H1 (cell line): ENCODE measurements around the gene MYO9A. TPM values are rescaled to one million over a fixed set of nuclear protein-coding genes. Genes with fewer than 3 reads are reported as not detected.

Experiments used
- CTCF ChIA-PET: fragments of 300-600 bp; sonication (Branson Sonifier 250); formaldehyde crosslinking; loops from one replicate; lab custom pipeline; 2021; ENCODE audit not compliant: partially characterized antibody; lab: Charles Lee
- POLR2A ChIA-PET: fragments of 300-600 bp; sonication (Branson Sonifier 250); formaldehyde crosslinking; loops from one replicate; lab custom pipeline; 2021; ENCODE audit warnings: inconsistent platforms; ENCODE audit not compliant: partially characterized antibody; lab: Charles Lee
- DNase-seq, 2 experiments: peaks; one replicate each; pipeline versions ENCODE4 v3.0.0 to v3.0.0-alpha.2; 2010 to 2022; ENCODE audit warnings: low spot score in 2 of 2, low read depth in 1 of 2, mixed read lengths in 1 of 2
- FAIRE-seq: peaks from 2 replicates; lab custom pipeline; 2011; peaks lifted over from hg19 to GRCh38; lab: Jason Lieb, UNC
- H2AFZ ChIP-seq: 2 replicates; pipeline ENCODE4 v1.8.1; 2012; ENCODE audit warnings: low read length, inconsistent platforms
- H2AK5ac ChIP-seq: 2 replicates; pipeline ENCODE4 v1.6.1; 2013; ENCODE audit warnings: low read depth, low read length
- H2BK120ac ChIP-seq: replicated peaks from 2 replicates; pipeline ENCODE3; 2013; ENCODE audit warnings: low read depth, low read length, inconsistent platforms
- H2BK12ac ChIP-seq: 2 replicates; pipeline ENCODE4 v1.6.1; 2013; ENCODE audit warnings: low read depth, low read length
- H2BK15ac ChIP-seq: 2 replicates; pipeline ENCODE4 v1.6.1; 2013; ENCODE audit warnings: low read length
- H2BK20ac ChIP-seq: 2 replicates; pipeline ENCODE4 v1.6.1; 2013; ENCODE audit warnings: low read length
- H2BK5ac ChIP-seq: 2 replicates; pipeline ENCODE4 v1.6.1; 2013; ENCODE audit warnings: low read depth, low read length
- H3K14ac ChIP-seq: 2 replicates; pipeline ENCODE4 v1.6.1; 2013; ENCODE audit warnings: inconsistent platforms; ENCODE audit not compliant: insufficient read length
- H3K18ac ChIP-seq: 2 replicates; pipeline ENCODE4 v1.6.1; 2013; ENCODE audit warnings: low read length; ENCODE audit errors: extremely low read depth
- H3K23ac ChIP-seq: 2 replicates; pipeline ENCODE4 v1.6.1; 2013; ENCODE audit warnings: inconsistent platforms; ENCODE audit not compliant: insufficient read length
- H3K23me2 ChIP-seq: 2 replicates; pipeline ENCODE4 v1.6.1; 2013; ENCODE audit warnings: low read depth, low read length
- H3K27ac ChIP-seq: 2 replicates; pipeline ENCODE4 v1.6.1; 2011; ENCODE audit warnings: low read depth, low read length, inconsistent platforms
- H3K27me3 ChIP-seq, 4 experiments: replicated peaks in 1 of 4; 1 replicate in 1 of 4; 2 replicates in 3 of 4; pipeline versions ENCODE4 v1.6.1 to v1.8.1; 2011 to 2013; ENCODE audit warnings: low read length in 3 of 4, mild to moderate bottlenecking in 3 of 4, inconsistent platforms in 2 of 4, mixed read lengths in 2 of 4, moderate library complexity in 1 of 4; ENCODE audit not compliant: control insufficient read depth in 3 of 4, insufficient read depth in 3 of 4; ENCODE audit errors: extremely low read depth in 1 of 4
- H3K36me3 ChIP-seq, 4 experiments: 2 replicates each; pipeline versions ENCODE4 v1.6.1 to v1.8.1; 2011 to 2013; ENCODE audit warnings: mild to moderate bottlenecking in 4 of 4, low read length in 3 of 4, moderate library complexity in 2 of 4, control low read depth in 1 of 4, inconsistent platforms in 1 of 4; ENCODE audit not compliant: insufficient read depth in 4 of 4, control insufficient read depth in 2 of 4
- H3K4ac ChIP-seq: replicated peaks from 2 replicates; pipeline ENCODE3; 2013; ENCODE audit warnings: low read length, low read depth, mixed read lengths, inconsistent platforms; ENCODE audit not compliant: insufficient read length
- H3K4me1 ChIP-seq, 4 experiments: replicated peaks in 1 of 4; 1 replicate in 1 of 4; 2 replicates in 3 of 4; pipeline versions ENCODE4 v1.6.1 to v1.8.1; 2011 to 2013; ENCODE audit warnings: low read length in 3 of 4, inconsistent platforms in 2 of 4, mixed read lengths in 1 of 4; ENCODE audit not compliant: insufficient read depth in 4 of 4, control insufficient read depth in 3 of 4
- H3K4me2 ChIP-seq, 2 experiments: 2 replicates each; pipeline versions ENCODE4 v1.6.1 to v1.8.1; 2011 to 2013; ENCODE audit warnings: low read depth in 2 of 2, low read length in 2 of 2, control low read depth in 1 of 2, inconsistent platforms in 1 of 2, mild to moderate bottlenecking in 1 of 2; ENCODE audit not compliant: insufficient read depth in 1 of 2
- H3K4me3 ChIP-seq, 4 experiments: fragments of 200-600, 300-600 bp in 1 of 4; sonication (generic), shearing (Covaris generic), sonication (Bioruptor Twin) in 1 of 4; 2 replicates each; pipeline versions ENCODE4 v1.5.1 to v1.8.1; 2011 to 2016; ENCODE audit warnings: low read length in 4 of 4, low read depth in 3 of 4, control low read depth in 2 of 4, inconsistent platforms in 2 of 4, mild to moderate bottlenecking in 2 of 4, mixed read lengths in 1 of 4, moderate library complexity in 1 of 4; ENCODE audit not compliant: insufficient read depth in 2 of 4; ENCODE audit errors: extremely low read depth in 1 of 4
- H3K56ac ChIP-seq: replicated peaks from 2 replicates; pipeline ENCODE3; 2013; ENCODE audit warnings: low read depth, mild to moderate bottlenecking, mixed read lengths, low read length, inconsistent platforms; ENCODE audit not compliant: insufficient read length
- H3K79me1 ChIP-seq: 2 replicates; pipeline ENCODE4 v1.6.1; 2013; ENCODE audit warnings: low read depth, low read length, control low read depth
- H3K79me2 ChIP-seq, 2 experiments: 2 replicates each; pipeline versions ENCODE4 v1.6.1 to v1.8.1; 2012 to 2013; ENCODE audit warnings: low read length in 2 of 2, mild to moderate bottlenecking in 2 of 2, inconsistent platforms in 1 of 2; ENCODE audit not compliant: insufficient read depth in 2 of 2, control insufficient read depth in 1 of 2
- H3K9ac ChIP-seq, 4 experiments: replicated peaks in 1 of 4; 1 replicate in 1 of 4; 2 replicates in 3 of 4; pipeline versions ENCODE4 v1.6.1 to v1.8.1; 2011 to 2013; ENCODE audit warnings: low read depth in 3 of 4, low read length in 3 of 4, control low read depth in 2 of 4, mild to moderate bottlenecking in 2 of 4, moderate library complexity in 2 of 4, inconsistent platforms in 1 of 4; ENCODE audit errors: extremely low read depth in 1 of 4
- H3K9me3 ChIP-seq, 2 experiments: 2 replicates each; pipeline versions ENCODE4 v1.6.1 to v1.8.1; 2012 to 2013; ENCODE audit warnings: mild to moderate bottlenecking in 2 of 2, moderate library complexity in 2 of 2, control low read depth in 1 of 2, inconsistent platforms in 1 of 2, low read depth in 1 of 2, low read length in 1 of 2, mixed read lengths in 1 of 2; ENCODE audit not compliant: insufficient read depth in 2 of 2
- H4K20me1 ChIP-seq, 2 experiments: replicated peaks in 1 of 2; 2 replicates each; pipeline versions ENCODE3 to v1.8.1; 2011 to 2013; ENCODE audit warnings: inconsistent platforms in 2 of 2, low read length in 2 of 2, mild to moderate bottlenecking in 1 of 2; ENCODE audit not compliant: insufficient read depth in 2 of 2, control insufficient read depth in 1 of 2
- H4K5ac ChIP-seq: 2 replicates; pipeline ENCODE4 v1.6.1; 2013; ENCODE audit warnings: low read length, low read depth, mixed read lengths, inconsistent platforms; ENCODE audit not compliant: insufficient read length
- H4K8ac ChIP-seq: 2 replicates; pipeline ENCODE4 v1.8.0; 2013; ENCODE audit warnings: mild to moderate bottlenecking, moderate library complexity, low read length, inconsistent platforms; ENCODE audit not compliant: insufficient read depth; ENCODE audit errors: extremely low read depth
- H4K91ac ChIP-seq: replicated peaks from 2 replicates; pipeline ENCODE3; 2013; ENCODE audit warnings: low read length, mixed read lengths, inconsistent platforms; ENCODE audit not compliant: insufficient read length
- ASH2L ChIP-seq: fragments of 200-600, 300-600 bp; sonication (generic); IDR thresholded peaks from one replicate; pipeline ENCODE4 v1.7.1; 2017; ENCODE audit warnings: low read length
- CBX5 ChIP-seq: fragments of 300-800, 300-1000 bp; sonication (generic); IDR thresholded peaks from 2 replicates; pipeline ENCODE4 v1.7.1; 2016; ENCODE audit warnings: antibody characterized with exemption, low read length, low read depth
- CHD2 ChIP-seq: IDR thresholded peaks from 2 replicates; pipeline ENCODE4 v1.6.1; 2012; ENCODE audit warnings: low read length, improper control_type of control experiment
- JUND ChIP-seq: IDR thresholded peaks from 2 replicates; pipeline ENCODE4 v1.6.1; 2011; ENCODE audit warnings: mild to moderate bottlenecking, improper control_type of control experiment, low read length
- KDM5A ChIP-seq: fragments of 200-600 bp; IDR thresholded peaks from 2 replicates; pipeline ENCODE4 v1.7.1; 2012; ENCODE audit warnings: mild to moderate bottlenecking, low read length, inconsistent platforms, mixed read lengths
- RXRA ChIP-seq: IDR thresholded peaks from 2 replicates; pipeline ENCODE4 v1.6.1; 2011; ENCODE audit warnings: low read depth, mild to moderate bottlenecking, low read length, moderate library complexity; ENCODE audit not compliant: insufficient read depth
- SUZ12 ChIP-seq: fragments of 200-600 bp; sonication (generic); IDR thresholded peaks from 2 replicates; pipeline ENCODE4 v1.6.1; 2012; ENCODE audit warnings: mild to moderate bottlenecking, inconsistent platforms, low read length, moderate library complexity, mixed read lengths
- TEAD4 ChIP-seq: IDR thresholded peaks from 2 replicates; pipeline ENCODE4 v1.6.1; 2012; ENCODE audit warnings: low read depth, low read length, inconsistent platforms, mixed read lengths
- YY1 ChIP-seq: IDR thresholded peaks from 2 replicates; pipeline ENCODE4 v1.6.1; 2011; ENCODE audit warnings: low read depth, mild to moderate bottlenecking, low read length
- WGBS, 2 experiments: shearing (Covaris generic) in 1 of 2; methylation state at CpG; one replicate each; pipeline versions ENCODE4 v1.1.6 to v1.1.7; 2013 to 2015; ENCODE audit warnings: low lambda C conversion rate in 2 of 2, mixed read lengths in 2 of 2, inconsistent platforms in 1 of 2, low coverage in 1 of 2, missing lambda C conversion rate in 1 of 2; ENCODE audit not compliant: insufficient replicate concordance in 2 of 2, insufficient coverage in 1 of 2, insufficient read length in 1 of 2; ENCODE audit errors: extremely low coverage in 1 of 2, missing lambda C conversion rate in 1 of 2; 5-methylcytosine and 5-hydroxymethylcytosine counted together
- polyA plus RNA-seq, 7 experiments: library from polyadenylated mRNA; depleted of rRNA in 3 of 7; stranded (reverse) in 5 of 7; unstranded in 2 of 7; fragments of >200 nt in 5 of 7; fragments of 200-250 nt in 2 of 7; gene quantifications; 1 replicate in 5 of 7; 2 replicates in 1 of 7; 4 replicates in 1 of 7; pipeline versions ENCODE4 v1.2.1 to v1.2.3, GENCODE V29; 2011 to 2013; ENCODE audit warnings: missing spikeins in 2 of 7, mixed read lengths in 2 of 7
- total RNA-seq: library from RNA; stranded (reverse); fragmentation: NEBNext Ultra II Directional; extraction: Animal tissue kit (Norgen Biotek cat#: 25700); gene quantifications from 2 replicates; pipeline ENCODE4 v1.2.1, GENCODE V29; 2021

The MYO9A gene
- total and polyA plus RNA-seq, 2 of the 8 experiments (the other 6 are each of a cell fraction or from before 2014, with no cell fraction given), result 3.9 to 26.0 TPM

GRCh38 chr15:72141171-72142084 is 23.5 kb upstream of the MYO9A start:
- Histone ChIP-seq H4K20me1 (no peaks in the 10 kb centered on the region), H2AFZ (no peak overlapping the region), H2BK20ac (no peak overlapping the region), H3K14ac (no peak overlapping the region), H2BK120ac (no peak overlapping the region), H4K5ac (no peak overlapping the region), H3K36me3 (no peaks in the 10 kb centered on the region; a peak in 1 of 8 replicates), H3K9ac (no peak overlapping the region), H3K4me2 (no peak overlapping the region), H3K79me2 (no peaks in the 10 kb centered on the region), H3K56ac (no peak overlapping the region), H2BK12ac (no peak overlapping the region), H3K9me3 (no peaks in the 10 kb centered on the region), H3K23me2 (no peaks in the 10 kb centered on the region), H3K4me3 (no peak overlapping the region), H2AK5ac (no peak overlapping the region), H3K23ac (no peak overlapping the region), H3K27me3 (no peaks in the 10 kb centered on the region), H4K91ac (no peak overlapping the region), H3K27ac (no peak overlapping the region), H3K79me1 (no peaks in the 10 kb centered on the region), H2BK5ac (no peak overlapping the region), H3K4ac (no peak overlapping the region), H3K4me1 (no peaks in the 10 kb centered on the region), H4K8ac (no peak overlapping the region), H2BK15ac (no peak overlapping the region), H3K18ac (no peak overlapping the region)
- TF ChIP-seq KDM5A (no peak), RXRA (no peak), SUZ12 (no peak), JUND (no peak), YY1 (no peak), CBX5 (no peak), TEAD4 (no peak), CHD2 (no peak), ASH2L (no peak)
- DNase-seq (no peak), FAIRE-seq (no peak)
- 87% methylated on average over 4 of the region's 4 CpGs; no CpG with 5 or more reads in 1 of the 2 experiments for WGBS, 2 experiments
- CTCF ChIA-PET, result interaction anchor here (0.8 kb wide), 1 partner anchor 126 kb away, joined by 3 read pairs; no protein-coding TSS in a partner anchor
- POLR2A ChIA-PET, result no interaction called here
